Epithelial cell of esophagus (primary cell): Measurements from ENCODE around the gene PKIG.

Experiments used
- DNase-seq: peaks from one replicate; pipeline ENCODE4 v3.0.0; 2010; ENCODE audit warnings: low read depth
- H3K4me3 ChIP-seq: 2 replicates; pipeline ENCODE4 v1.5.1; 2011; ENCODE audit warnings: mild to moderate bottlenecking, low read length, control low read depth
- CTCF ChIP-seq: IDR thresholded peaks from 2 replicates; pipeline ENCODE4 v1.5.1; 2011; ENCODE audit warnings: low read depth, mild to moderate bottlenecking, low read length, control low read depth, inconsistent platforms; ENCODE audit not compliant: insufficient read depth; ENCODE audit errors: missing control alignments

PKIG gene

GRCh38 chr20:44570367-44570766 lies 12.0 kb upstream of the PKIG start:
- DNase-seq: no peak
- H3K4me3 ChIP-seq: no peak overlapping the region
- TF ChIP-seq CTCF: no peak

GRCh38 chr20:44571362-44571988 lies 10.9 kb upstream of the PKIG start:
- no peak for DNase-seq
- H3K4me3 ChIP-seq: no peak overlapping the region
- TF ChIP-seq CTCF: no peak

- peak; percentile 95 for DNase-seq
- no peak overlapping the region for H3K4me3 ChIP-seq
- TF ChIP-seq CTCF: no peak
Measured at GRCh38 chr20:44572551-44573500, 9.6 kb upstream of the PKIG start.

- TF ChIP-seq CTCF: no peak
- H3K4me3 ChIP-seq: no peak overlapping the region
- no peak for DNase-seq
Measured at GRCh38 chr20:44573501-44573869, 8.9 kb upstream of the PKIG start.

- DNase-seq: no peak
- no peak for TF ChIP-seq CTCF
- no peak overlapping the region for H3K4me3 ChIP-seq
Measured at GRCh38 chr20:44574372-44574771, 8.0 kb upstream of the PKIG start.

- H3K4me3 ChIP-seq: no peak overlapping the region
- TF ChIP-seq CTCF: no peak
- DNase-seq: peak; percentile 18
Measured at GRCh38 chr20:44576297-44576696, 6.1 kb upstream of the PKIG start.
